CD4-positive, alpha-beta T cell treated with Interleukin-6 at 100 ng/mL for 8 hours (primary cell): ENCODE results near the gene IPPK.

Source experiments
- DNase-seq: peaks from one replicate; pipeline ENCODE4 v3.0.0-alpha.2; 2020; ENCODE audit warnings: mixed read lengths, low spot score

IPPK gene

DNA sequence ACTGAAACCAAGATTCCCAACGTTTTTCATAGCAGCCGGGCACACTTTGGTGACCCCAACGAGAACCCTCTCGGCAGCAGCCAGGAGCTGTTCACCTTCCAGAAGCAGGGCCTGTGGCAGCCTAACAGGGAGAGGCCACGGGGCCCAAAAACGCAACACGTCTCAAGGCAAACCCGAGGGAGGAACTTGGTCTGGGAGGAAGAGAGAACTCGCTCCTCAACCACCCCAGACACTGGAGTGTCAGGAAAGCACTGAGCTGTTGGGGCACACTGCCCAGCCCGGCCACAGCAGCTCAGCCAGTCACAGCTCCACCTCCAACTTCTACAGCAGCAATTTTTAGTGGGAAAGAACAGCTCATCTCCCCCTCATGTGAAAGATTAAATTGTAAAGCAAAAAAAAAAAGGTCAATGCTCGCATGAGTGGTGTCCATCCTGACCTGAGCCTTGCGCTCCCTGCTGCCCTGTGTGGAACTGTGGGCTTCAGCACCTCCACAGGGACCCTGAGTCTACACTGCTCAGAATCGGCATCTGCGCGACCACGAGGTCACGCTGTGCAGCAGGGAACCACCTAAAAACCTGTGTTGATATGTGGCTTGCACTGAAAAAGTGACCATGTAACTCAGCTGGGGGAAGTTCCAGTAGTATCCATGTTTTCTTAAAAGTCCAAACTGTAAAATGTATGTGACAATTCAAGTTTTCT is 55.0 kb downstream of the IPPK start:
- no peak for DNase-seq

- no peak for DNase-seq
These were observed 55.8 kb downstream of the IPPK start for GRCh38 chr9:92614123-92614510.

- no peak for DNase-seq
These were observed 56.4 kb downstream of the IPPK start for GRCh38 chr9:92613268-92614122.

- no peak for DNase-seq
These were observed 57.1 kb downstream of the IPPK start for GRCh38 chr9:92612816-92613215.

DNA sequence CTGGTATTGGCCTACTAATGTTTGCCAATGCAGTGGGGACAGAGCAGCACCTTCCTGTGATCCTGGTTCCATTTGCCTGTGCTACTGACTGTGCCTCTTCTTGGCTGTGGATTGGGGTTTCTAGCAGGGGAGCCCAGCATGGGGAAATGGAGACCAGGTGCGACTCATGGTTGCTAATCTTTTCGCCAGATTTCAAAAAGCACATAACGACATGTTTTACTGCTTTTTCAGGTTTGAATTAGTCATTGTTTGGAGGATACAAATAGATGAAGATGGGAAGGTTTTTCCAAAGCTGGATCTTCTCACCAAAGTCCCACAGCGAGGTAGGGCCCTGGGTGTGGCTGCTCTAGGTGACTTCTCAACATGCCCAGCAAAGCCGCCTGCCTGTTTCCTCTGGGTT is 57.6 kb downstream of the IPPK start:
- DNase-seq = no peak

- no peak for DNase-seq
These were observed 58.2 kb downstream of the IPPK start for GRCh38 chr9:92611621-92612285.

- DNase-seq = no peak
These were observed 59.2 kb downstream of the IPPK start for GRCh38 chr9:92610470-92611420.

- no peak for DNase-seq
These were observed 61.0 kb downstream of the IPPK start for GRCh38 chr9:92608909-92609445.

DNA sequence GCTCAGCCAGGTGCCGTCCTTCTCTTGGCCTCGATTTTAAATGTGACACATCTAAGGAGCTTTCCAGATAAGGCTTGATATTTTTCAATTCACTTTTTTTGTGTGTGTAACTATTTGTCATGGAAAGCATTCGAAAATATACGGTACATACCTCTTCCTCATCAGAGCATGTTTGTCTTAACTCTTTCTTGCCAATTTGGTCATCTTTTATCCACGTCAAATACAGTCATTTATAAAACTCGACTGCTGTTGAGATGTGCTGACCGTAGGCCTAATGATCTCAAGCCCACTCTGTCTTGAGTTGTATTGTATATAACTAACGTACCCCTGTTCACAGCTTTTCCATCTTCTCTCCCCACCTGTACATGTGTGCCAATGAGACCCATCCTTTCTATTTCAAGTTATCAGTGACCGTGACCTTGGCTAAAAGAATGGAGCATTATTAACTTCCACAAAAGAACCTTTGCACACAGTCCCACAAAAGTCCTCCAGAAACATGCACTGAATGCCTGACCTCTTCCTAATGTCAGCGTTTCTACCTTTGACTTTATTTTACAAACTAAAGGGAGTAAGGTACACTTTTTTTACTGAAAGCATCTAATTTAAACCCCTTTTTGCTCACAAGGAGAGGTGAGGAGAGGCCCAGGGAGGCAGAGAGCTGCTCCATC is 61.6 kb downstream of the IPPK start:
- DNase-seq = no peak

GRCh38 chr9:92607773-92608172 is 62.2 kb downstream of the IPPK start:
- no peak for DNase-seq

GRCh38 chr9:92607088-92607487 is 62.8 kb downstream of the IPPK start:
- no peak for DNase-seq

DNA sequence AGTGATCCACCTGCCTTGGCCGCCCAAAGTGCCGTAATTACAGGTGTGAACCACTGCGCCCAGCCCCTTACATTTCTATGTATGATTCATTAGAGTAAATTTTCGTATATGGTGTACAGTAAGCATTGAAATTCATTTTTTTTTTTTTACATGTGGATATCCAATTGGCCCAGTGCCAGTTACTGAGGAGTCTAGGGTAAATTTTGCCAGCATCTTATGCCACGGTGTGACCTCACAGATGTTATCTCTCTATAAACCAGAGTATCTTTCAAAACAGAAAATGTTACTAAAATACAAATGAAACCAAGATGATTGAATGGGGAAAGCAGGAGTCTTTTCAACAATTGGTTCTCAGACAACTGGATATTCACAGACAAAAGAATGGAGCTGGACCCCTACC is 64.7 kb downstream of the IPPK start:
- no peak for DNase-seq

DNA sequence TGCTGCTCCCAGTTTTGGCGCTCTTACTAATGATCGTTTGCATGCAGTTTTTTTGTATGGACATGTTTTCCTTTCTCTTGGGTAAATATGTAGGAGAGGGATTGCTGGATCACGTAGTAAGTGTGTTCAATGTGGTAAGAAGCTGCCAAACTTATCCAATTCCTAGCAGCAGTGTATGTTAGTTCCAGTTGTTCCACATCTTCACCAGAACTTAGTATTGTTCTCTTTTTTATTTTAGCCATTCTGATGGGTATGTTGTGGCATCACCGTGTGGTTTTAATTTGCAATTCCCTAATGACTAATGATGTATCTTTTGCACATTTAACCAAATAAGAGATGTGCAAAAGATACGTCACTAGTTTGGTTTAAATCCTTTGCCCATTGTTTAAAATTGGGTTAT is 65.9 kb downstream of the IPPK start:
- DNase-seq = no peak

GRCh38 chr9:92603100-92603499 is 66.8 kb downstream of the IPPK start:
- no peak for DNase-seq

DNA sequence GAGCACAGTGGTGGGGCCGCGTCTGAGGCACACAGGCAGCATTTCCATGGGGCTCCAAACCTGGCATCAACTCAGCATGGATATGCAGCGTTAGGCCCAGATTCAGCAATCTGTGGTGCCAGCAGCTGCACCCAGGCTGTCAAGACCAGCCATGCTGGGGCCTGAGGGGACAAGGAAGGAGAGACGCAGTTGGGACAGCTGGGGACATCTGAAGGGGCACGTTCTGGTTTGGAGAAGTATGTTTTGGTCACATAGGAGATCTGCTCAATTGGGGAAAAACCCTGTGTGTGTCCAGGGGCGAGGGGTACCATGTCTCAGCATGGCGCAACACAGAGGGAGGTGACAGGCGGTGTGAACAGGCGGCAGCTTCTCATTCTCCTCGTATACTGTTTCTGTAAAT is 67.5 kb downstream of the IPPK start:
- no peak for DNase-seq

DNA sequence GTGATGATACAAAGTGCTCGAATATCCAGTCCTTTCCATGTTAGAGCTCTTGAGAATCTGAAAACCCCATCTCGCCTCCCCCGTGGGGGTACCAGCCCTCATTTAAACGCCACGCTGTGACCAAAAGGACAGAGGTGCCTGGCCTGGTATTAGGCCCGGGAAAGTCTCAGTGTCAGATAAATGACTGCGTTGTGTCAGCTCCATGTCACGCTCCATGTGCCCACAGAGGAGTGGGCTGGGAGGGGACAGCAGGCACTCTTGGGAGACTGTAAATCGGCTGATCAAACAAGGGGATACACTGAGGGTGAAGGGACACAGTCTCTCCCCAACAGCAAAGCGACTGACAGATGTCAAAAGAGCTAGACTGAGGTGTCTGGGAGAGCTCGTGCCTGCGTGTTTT is 68.5 kb downstream of the IPPK start:
- DNase-seq = no peak

DNA sequence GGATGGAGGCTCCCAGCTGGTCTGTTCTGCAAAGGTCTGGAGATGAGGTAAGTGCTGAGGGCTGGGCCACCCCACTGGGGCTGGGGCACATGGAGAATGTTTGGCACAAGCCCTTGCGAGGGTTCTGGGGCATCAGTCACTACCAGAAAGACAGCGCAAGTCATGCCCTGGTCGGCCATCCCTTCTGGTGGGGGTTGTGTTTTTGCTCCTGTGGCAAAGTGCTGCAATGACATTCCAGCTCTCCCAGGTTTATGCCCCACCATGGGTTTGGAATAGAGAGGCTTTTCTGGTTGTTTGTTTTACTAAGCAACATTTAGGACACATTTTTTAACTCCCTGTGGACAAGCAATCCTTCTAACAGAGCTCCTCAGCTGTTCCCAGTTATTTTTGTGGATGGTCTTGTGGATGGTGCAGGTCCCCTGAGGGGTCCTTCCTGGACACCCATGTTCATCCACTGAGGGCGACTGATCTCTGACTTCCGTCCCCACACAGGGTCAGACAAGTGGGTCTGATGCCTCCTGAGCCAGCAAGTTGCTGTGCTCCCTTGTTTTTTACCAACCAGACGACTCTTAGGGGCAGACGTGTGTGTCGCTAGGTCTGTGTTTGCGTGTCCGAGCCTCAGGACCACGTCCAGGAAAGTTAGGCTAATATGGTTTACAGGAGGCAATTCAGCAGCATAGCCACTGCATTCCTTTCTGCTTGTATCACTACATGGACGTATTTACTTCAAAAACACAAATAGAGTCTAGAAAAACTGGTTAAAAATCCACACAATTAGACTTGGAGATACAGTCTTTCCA is 69.3 kb downstream of the IPPK start:
- DNase-seq = no peak

GRCh38 chr9:92599938-92600461 is 69.9 kb downstream of the IPPK start:
- DNase-seq = no peak

- no peak for DNase-seq
These were observed 71.5 kb downstream of the IPPK start for GRCh38 chr9:92598382-92598781.

- no peak for DNase-seq
These were observed 74.0 kb downstream of the IPPK start for GRCh38 chr9:92595930-92596329.
